PC-9 (cell line): ENCODE measurements around the gene PHLDB2.

Experiments
- EZH2 ChIP-seq: fragments of 200-600 bp; sonication (generic); IDR thresholded peaks from 2 replicates; pipeline ENCODE4 v1.8.0; 2017; ENCODE audit warnings: antibody characterized with exemption, low read depth
- TF ChIP-seq, protein P1 (sequence below): fragments of 200-600 bp; sonication (generic); conservative IDR thresholded peaks from 2 replicates; pipeline ENCODE4 v1.6.1; 2017; ENCODE audit warnings: mixed run types, antibody characterized with exemption, mild to moderate bottlenecking, moderate library complexity

DNA sequence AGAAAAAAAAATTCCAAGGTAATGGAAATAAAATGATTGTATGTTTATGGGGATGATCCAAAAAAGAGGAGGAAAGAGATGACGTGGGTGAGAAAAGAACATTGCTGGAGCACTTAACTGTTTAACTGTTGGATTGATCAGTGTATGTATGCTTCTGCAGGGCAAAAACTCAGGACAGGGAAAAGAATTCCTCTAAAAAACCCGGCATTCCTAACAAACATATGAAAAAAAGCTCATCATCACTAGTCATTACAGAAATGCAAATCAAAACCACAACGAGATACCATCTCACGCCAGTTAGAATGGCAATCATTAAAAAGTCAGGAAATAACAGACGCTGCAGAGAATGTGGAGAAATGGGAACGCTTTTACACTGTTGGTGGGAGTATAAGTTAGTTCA is 1.6 kb upstream of the PHLDB2 start:
- TF ChIP-seq, protein P1, sequence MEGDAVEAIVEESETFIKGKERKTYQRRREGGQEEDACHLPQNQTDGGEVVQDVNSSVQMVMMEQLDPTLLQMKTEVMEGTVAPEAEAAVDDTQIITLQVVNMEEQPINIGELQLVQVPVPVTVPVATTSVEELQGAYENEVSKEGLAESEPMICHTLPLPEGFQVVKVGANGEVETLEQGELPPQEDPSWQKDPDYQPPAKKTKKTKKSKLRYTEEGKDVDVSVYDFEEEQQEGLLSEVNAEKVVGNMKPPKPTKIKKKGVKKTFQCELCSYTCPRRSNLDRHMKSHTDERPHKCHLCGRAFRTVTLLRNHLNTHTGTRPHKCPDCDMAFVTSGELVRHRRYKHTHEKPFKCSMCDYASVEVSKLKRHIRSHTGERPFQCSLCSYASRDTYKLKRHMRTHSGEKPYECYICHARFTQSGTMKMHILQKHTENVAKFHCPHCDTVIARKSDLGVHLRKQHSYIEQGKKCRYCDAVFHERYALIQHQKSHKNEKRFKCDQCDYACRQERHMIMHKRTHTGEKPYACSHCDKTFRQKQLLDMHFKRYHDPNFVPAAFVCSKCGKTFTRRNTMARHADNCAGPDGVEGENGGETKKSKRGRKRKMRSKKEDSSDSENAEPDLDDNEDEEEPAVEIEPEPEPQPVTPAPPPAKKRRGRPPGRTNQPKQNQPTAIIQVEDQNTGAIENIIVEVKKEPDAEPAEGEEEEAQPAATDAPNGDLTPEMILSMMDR, result no peak
- TF ChIP-seq EZH2, result no peak
